NCI-H2227 (cell line): ENCODE measurements around the gene HENMT1.
A peak's percentile ranks its signal among the peaks of the same experiment; 100 is the strongest.
"Not testable (repeated sequence)": the region's sequence is repeated elsewhere in the genome, so short reads cannot be mapped to it uniquely, and the experiment has no call there.

Experiments used
- DNase-seq: peaks from one replicate; lab custom pipeline; 2025; ENCODE audit not compliant: unreplicated experiment; lab: John Stamatoyannopoulos, UW

The HENMT1 gene

DNA sequence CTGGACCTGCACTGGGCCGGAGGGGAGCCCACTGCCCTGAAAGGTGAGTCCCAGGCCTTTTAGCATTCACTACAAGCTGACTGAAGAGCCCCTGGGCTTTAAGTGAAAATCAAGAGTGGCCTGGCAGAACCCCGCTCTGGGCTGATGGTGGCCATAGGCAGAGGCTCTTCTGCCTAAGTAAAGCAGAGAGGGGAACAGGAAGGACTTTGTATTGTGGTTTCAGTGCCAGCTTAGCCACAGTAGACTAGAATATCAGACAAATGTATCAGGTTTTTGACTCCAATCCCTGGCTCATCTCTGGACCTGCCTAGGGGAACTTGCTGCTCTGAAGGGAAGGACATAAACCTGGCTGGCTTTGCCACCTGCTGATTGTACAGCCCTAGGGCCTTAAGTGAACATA lies 10.2 kb upstream of the HENMT1 start:
- no peak for DNase-seq

- no peak for DNase-seq
These were observed 9.4 kb upstream of the HENMT1 start for GRCh38 chr1:108670131-108670773.

DNA sequence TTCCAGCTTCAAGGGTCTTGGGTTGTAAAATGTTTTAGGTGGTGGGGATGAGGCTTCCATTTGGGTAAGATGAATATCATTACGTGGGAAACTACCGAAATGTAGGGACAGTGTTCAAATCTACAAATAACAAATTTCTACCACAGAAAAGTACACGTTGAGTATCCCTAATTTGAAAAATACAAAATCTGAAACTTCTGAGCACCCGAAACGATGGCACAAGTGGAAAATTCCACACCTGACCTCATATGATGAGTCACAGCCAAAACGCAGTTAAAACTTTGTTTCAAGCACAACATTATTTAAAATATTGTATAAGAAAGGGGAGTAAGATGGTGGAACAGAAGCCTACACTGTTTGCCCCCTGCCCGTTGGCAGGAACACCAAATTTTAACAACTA lies 8.8 kb upstream of the HENMT1 start:
- no peak for DNase-seq

DNA sequence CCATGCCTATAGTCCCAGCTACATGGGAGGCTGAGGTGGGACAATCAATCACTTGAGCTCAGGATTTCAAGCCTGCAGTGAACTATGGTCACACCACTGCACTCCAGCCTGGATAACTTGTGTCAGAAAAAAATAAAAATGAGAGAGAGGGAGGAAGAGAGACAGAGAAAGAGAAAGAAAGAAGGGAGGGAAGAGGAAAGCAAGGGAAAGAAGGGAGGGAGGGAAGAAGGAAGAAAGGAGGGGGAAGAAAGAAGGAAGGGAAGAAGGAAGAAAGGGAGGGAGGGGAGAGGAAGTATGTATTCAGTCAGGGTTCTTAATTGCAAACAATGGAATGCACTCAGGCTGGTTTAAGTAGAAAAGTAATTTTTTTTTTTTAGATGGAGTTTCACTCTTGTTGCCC lies 7.9 kb upstream of the HENMT1 start:
- DNase-seq = no peak

DNA sequence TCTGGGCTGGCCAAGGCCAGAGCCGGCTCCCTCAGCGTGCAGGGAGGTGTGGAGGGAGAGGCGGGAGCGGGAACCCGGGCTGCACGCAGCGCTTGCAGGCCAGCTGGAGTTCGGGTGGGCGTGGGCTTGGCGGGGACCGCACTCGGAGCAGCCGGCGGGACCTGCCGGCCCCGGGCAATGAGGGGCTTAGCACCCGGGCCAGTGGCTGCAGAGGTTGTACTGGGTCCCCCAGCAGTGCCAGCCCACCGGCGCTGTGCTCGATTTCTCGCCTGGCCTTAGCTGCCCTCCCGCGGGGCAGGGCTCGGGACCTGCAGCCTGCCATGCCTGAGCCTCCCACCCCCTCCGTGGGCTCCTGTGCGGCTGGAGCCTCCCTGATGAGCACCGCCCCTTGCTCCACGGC lies 6.5 kb upstream of the HENMT1 start:
- DNase-seq = not testable (repeated sequence)

- no peak for DNase-seq
These were observed 4.9 kb upstream of the HENMT1 start for GRCh38 chr1:108665771-108666170.

- DNase-seq = no peak
These were observed 4.2 kb upstream of the HENMT1 start for GRCh38 chr1:108665067-108665466.

DNA sequence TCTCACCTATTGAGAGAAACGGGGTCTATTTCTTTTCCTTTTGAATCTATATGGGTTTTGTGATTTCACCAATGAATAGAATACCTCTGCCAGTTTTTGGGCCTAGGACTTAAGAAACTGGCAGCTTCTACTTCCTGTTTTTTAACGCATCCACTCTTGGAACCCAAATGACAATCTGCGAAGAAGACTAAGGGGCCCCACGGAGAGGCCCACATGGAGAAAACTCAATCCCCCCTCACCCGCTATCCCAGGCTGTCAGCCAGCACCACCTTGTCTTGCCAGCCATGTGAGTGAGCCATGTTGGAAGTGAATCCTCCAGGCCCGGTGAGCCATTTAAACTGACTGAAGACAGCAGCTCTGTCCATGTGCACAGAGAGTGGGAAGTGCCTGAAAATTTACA lies 3.6 kb upstream of the HENMT1 start:
- no peak for DNase-seq

DNA sequence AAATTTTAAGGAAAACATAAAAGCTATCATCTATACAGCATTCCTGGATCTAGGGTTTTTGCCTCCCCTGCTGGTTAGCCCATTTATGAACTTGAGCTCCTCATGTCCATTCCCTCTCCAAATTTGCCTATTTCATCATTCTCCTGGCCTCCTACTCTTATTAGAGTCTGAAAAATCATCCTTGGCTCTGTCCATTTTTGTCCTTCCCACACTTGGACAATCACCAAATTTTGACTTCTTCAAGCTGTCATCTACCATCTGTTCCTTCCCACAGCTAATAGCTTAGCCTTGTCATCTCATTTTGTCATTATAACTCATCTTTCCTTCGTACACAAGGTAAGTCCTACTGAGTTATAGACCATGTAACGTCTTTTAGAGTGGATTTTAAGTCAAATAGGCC lies 2.2 kb upstream of the HENMT1 start:
- DNase-seq = no peak

- no peak for DNase-seq
These were observed 3.4 kb downstream of the HENMT1 start for GRCh38 chr1:108657356-108658080.

GRCh38 chr1:108653431-108654105 lies 7.3 kb downstream of the HENMT1 start:
- DNase-seq = no peak

DNA sequence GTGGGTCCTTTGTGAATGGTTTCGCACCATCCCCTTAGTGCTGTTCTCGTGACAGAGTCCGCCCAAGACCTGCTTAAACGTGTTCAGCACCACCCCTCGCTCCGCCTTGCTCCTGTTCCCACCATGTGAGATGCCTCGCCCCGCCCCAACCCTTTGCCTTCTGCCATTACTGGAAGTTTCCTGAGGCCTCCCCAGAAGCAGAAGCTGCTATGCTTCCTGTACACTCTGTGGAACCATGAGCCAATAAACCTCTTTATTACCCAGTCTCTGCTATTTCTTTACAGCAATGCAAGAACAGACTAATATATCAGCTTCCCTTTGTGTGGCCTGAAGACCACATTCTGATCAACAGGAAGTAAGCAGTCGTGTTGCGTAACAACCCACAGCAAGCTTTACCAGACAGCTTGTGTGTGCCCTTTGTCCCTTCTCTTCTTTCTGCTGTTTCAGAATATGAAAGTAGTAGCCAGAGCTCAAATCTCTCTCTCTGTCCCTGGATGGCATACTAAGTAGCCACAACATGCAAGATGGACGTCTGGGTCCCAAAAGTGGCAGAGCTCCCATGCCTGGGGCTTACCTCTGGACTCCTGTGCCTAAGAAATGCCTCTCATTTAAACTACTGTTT lies 14.1 kb downstream of the HENMT1 start:
- no peak for DNase-seq

GRCh38 chr1:108646265-108646647 lies 14.6 kb downstream of the HENMT1 start:
- DNase-seq = no peak

DNA sequence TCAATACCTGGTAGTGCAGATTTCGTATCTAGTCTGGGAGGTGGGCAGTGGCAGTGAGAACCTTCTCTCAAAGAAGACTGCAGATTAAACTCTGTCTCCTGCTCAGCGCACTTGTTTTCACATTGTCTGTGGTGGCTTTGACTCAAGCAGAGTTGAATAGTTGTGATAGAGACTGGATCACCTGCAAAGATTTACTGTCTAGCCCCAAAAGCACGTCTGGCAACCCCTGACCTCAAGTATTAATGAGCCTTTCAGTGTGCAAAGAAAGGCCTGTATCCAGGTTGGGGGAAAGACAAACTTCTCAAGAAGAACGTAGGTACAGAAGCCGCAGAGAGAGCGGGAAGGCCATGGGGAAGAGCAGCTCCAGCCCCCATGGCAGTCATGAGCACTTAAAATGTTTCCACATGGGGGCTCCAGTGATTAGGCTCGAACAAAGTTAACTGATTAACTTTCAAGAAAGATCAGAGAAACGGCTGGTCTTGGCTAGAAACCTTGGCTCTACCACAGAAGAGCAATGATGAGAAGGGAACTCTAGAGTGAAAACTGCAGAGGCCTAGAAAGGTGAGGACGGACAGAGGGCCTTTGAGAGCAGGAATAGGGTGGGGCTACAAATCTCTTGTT lies 15.2 kb downstream of the HENMT1 start:
- no peak for DNase-seq

DNA sequence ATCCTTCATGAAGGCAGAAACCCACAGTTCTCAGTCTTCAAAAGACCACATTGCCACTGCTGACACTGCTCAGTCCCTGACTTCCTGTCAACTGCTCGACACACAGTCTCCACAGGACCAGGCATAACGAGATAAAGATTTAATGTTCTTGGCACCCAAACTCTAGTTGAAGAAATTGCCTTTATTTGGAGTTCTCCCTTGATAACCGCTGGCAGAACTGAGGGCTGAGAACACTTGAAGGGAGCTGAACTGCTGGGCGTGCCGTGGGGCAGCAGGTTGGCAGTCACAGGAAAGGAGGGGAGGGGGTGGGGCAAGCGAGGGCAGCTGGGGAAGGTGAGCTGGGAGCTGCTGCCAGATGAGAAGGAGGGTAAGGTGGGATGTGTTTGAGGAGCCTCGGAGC lies 15.9 kb downstream of the HENMT1 start:
- no peak for DNase-seq

GRCh38 chr1:108643492-108644335 lies 17.2 kb downstream of the HENMT1 start:
- DNase-seq = peak; percentile 64

DNA sequence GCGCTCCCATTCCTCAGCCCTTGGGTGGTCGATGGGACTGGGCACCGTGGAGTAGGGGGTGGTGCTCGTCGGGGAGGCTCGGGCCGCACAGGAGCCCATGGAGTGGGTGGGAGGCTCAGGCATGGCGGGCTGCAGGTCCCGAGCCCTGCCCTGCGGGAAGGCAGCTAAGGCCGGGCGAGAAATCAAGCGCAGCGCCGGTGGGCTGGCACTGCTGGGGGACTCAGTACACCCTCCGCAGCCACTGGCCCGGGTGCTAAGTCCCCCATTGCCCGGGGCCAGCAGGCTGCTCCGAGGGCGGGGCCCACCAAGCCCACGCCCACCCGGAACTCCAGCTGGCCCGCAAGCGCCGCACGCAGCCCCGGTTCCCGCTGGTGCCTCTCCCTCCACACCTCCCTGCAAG lies 20.0 kb downstream of the HENMT1 start:
- DNase-seq = not testable (repeated sequence)

GRCh38 chr1:108639899-108640560 lies 20.9 kb downstream of the HENMT1 start:
- DNase-seq = no peak

- no peak for DNase-seq
These were observed 24.0 kb downstream of the HENMT1 start for GRCh38 chr1:108636876-108637275.

DNA sequence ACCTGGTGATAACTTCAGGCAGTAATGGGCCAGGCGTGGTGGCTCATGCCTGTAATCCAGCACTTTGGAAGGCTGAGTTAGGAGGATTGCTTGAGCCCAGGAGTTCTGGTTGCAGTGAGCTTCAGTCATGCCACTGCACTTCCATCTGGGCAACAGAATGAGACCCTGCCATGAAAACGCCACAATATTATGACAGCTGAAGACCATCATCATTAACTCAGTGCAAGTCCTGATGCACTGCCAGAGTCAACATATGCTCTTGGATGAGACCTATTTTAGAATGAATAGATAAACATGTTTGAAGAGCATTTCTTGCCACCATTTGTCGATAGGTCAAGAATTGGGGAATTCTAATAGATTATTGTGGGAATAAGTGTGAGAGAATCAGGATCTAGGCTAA lies 26.4 kb downstream of the HENMT1 start:
- no peak for DNase-seq
